ENCODE data around the gene PPIL6.
"Not testable (repeated sequence)": the region's sequence is repeated elsewhere in the genome, so short reads cannot be mapped to it uniquely, and the experiment has no call there.

PPIL6 gene

DNA sequence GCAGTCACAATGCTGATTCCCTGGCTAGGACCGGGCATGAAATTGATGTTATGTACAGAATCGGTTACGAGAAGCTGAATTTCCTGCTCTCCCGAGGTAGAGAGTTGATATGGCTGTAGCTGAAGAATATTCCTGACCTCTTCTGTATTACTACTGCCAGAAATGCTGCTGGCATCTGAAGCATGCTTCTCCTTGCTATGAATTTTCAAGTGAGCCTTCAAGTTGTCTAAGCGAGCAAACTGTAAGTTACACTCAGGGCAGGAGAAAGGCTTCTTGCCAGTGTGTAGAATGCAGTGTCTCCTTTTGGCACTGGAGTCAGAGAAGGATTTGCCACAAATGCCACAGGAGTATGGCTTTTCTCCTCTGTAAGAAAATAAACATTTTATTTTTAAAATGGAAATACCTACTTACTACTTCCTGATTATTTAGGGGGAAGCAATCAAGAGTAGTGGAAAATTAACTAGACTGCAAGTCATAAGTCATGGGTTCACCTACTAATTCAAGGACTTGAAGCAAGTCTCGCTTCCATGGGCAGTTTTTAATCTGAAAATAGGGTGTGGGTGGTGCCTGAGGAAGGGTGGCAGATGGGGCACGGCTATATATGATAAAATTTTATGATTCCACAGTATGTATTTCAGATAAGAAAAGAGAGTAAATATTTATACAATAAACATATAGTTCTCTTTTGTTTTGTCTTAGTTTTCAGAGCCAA, 25.9 kb upstream of the PPIL6 start:
- DNase-seq = no peak

DNA sequence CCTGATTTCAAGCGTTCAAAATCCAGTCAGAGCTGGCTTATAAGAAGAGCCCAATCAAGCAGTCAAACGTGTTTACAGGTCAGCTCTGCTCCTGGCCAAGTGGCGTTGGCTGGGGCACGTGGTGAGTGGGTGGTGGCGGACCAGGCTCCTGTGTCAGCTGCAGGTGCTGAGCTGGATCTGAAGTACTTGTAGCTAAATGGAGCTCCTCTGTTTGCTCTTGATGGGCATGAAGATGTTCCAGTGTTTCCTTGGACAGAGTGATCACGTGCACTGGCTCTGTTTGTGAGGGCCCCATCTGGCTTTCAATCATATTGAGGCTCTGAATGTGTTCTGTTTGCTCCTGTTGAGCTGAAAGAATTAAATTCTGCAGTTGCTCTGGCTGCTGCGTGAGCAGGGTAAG, 25.3 kb upstream of the PPIL6 start:
- no peak for DNase-seq

DNA sequence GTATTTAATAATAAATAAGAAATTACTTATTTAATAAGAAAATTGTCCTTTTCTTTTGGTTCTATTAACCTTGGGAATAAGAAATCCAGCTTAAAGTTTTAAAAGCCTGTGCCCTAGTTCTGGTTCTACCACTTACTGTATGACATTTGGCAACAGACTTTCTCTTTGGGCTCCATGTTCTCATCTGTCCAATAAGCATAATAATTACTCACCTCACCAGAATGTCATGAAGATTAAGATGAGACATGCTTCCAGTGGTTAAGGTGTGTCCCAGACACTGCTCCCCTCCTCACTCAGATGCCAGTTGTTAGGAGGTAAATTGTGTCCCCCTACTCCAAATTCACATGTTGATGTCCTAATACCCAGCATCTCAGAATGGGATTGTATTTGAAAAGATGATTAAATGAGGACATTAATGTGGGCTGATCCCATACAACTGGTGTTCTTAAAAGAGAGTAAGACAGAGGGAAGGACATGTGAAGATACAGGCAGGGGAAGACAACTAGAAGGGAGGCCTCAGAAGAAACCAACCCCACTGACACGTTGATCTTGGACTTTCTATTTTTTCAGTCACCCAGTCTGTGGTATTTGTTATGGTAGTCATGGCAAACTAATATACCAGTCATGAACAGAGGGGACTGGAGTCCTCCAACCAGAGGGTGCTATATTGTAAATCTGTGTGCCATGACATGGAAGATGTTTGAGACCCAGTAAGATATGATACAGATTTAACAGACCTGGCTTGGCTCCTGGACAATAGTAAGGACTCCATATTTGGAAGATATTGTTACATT, 21.5 kb upstream of the PPIL6 start:
- DNase-seq = no peak

DNA sequence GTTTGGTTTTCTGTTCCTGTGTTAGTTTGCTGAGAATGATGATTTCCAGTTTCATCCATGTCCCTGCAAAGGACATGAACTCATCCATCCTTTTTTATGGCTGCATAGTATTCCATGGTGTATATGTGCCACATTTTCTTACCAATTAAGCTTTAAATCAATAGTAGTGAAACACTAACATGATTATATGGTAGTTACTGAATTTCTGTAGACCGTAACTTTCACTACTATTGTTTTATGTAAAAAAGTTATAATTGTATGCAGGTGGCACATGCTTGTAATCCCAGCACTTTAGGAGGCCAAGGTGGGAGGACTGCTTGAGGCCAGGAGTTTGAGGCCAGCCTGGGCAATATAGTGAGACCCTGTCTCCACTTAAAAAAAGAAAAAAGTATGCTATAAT, 20.8 kb upstream of the PPIL6 start:
- DNase-seq = not testable (repeated sequence)

DNA sequence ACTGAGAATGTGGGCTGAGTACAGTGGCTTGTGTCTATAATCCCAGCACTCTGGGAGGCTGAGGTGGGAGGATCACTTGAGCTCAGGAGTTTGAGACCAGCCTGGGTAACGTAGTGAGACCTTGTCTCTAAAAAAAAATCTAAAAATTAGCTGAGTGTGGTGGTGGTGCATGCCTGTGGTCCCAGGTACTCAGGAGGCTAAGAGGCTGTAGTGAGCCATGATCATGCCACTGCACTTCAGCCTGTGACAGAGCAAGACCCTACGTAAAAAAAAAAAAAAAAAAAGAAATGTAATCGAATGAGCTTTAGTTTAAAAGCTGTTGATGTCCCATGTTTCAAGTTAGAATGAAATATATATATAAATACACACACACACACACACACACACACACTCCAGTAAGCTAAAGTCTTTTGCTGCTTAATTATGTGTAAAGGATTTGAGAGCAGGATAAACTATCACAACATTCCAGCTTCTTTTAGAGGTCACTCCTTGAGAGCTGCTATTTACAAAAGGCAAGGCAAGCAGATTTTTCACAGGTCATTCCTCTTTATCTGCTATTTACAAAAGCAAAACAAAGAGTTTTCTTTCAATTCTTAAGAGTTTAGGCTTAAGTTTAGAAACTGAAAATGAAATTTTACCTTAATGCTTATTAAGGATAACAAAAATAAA, 19.9 kb upstream of the PPIL6 start:
- no peak for DNase-seq

DNA sequence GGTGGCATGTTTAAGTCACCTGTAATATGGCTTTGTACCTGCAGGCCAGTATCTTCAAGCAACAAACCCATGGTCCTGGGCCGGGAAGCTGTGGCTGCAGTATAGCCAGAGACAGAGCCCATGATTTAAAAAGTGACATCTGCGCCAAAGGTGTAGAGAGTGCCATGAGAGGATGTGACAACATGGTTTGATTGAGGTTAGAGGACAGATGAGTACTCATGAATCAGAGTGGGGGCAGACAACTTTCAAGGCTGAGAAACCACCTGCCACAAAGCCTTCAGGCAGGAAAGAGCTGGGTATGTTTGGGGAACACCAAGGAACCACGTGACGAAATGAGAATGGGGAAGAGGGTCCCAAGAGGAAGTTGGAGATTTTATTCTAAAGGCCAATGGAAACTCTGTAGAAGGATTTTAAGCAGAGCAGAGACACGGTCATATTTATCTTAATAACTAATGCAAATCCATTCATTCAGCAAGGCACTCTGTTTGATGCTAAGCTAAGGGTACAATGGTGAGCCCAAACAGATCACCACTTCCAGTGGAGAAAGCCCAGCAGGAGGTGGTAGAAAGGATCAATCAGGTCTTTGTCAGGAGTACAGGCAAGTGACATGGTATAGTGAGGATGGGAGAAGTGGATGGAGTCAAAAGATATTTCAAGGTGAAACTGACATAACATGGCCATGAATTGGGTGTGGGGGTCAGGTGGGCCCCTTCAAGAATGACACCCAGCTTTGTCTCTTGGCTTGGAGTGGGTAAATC, 18.5 kb upstream of the PPIL6 start:
- DNase-seq = no peak

DNA sequence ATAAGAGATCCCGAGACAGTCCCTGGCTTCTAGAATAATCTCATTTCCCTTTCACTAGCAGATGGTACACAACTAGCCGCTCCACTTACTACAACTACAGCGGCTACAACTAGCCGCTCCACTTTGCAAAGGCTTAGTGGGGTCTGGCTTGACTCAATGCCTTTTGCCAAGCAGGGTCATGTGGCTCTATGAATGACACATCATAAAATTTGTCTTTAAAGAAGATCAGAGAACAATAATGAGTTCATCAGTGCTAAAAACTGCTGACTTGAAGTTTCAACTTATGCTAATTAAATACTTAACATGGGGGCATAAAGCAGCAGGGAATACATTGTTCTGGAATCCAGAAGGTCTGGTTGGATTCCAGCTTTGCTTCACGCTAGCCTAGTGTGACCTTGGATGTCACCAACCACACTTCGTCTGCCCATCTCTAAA, 17.2 kb upstream of the PPIL6 start:
- DNase-seq = no peak

DNA sequence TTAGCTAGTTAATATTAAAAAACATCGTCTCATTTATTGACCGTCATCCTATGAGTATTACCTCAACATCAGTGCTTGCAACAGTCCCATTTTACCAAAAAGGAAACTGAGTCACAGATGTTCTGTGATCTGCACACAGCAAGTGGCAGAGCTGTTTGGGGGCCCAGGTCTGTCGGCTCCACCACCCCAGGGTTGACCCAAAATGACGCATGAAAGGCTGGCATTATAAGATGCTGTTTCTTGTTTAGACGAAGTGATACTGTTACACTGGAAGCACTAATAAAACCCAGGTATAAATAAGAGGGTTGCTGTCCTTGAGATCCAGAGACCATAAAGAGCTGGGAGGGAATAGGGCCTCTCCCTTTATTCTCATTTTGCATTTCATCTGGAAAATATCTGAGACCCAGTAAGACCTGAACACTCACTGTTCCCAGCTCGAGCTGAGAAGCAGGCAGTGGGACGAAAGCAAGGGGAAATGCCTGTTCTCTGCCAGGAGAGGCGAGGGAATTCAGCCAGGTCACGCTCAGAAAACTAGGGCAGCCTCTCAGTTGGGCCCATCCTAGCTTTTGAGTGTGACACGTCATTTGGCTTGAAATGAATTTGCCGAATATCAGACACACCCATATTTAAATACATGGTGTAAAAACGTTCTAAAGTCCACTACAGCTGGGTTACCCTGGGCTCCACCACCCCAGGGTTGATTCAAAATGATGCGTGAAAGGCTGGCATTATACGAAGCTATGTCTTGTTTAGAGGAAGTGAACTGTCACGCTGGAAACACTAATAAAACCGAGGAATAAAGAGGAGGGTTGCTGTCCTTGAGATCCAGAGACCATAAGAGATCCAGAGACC, 16.5 kb upstream of the PPIL6 start:
- DNase-seq = no peak

DNA sequence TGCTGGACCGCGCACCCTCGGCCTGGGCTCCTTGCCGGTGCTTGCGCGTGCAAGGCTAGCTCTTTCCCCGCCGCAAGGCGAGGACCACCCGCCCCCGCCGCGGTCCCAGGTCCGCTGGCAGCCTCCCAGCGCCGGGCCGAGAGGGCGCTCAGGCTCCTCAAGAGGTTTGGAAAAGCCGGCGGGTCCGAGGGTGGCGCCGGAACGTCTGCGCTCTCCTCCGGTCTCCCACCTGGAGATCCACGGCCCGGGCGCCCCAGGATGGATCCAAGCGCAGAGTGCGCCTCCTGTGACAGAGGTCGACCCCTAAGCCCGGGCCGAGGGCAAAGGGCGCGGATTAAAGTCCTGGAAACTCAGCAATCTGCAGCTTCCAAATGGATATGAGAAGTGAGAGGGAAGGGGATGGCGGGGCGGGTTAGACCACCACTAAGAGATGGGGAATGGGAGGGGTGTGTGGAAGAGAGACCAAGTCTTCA, 15.7 kb upstream of the PPIL6 start:
- no peak for DNase-seq

DNA sequence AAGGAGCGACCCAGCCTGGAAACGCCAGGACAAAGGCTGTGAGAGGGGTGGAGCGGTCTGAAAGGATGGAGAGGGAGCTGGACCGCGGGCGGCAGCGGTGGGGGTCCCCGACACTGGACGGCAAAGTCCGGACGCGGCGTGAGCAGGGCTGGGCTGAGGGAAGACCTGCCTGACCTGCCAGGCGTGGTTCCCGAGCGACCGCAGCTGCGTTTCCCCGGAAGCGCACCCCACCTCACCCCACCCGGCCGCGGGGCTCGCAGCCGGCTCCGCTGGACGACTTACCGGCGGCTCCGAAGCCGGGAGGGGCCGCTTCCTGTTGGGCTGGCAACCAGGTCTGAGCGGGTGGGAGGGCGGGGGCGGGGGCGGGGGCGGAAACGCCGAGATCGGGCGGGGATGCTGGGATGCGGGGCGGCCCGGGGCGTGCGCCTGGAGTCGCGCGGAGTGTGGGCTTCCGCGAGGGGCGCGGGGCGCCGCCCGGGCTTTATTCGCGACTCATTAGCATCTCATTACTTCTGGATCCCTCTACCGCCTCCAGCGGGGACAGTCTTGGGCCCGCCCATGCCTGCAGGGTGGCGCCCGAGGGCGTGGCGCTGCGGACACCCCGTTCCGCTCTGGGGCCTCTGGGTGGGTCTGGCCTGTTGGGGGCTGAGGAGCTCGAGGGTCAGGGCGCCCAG, 15.1 kb upstream of the PPIL6 start, which contains the start of gene MICAL1:
Gene MICAL1 (minus strand): TSS at position 336 of the 674 bp plus-strand sequence. CDS start 1,576 bp downstream, outside the sequence.
- DNase-seq = peak; percentile 12

DNA sequence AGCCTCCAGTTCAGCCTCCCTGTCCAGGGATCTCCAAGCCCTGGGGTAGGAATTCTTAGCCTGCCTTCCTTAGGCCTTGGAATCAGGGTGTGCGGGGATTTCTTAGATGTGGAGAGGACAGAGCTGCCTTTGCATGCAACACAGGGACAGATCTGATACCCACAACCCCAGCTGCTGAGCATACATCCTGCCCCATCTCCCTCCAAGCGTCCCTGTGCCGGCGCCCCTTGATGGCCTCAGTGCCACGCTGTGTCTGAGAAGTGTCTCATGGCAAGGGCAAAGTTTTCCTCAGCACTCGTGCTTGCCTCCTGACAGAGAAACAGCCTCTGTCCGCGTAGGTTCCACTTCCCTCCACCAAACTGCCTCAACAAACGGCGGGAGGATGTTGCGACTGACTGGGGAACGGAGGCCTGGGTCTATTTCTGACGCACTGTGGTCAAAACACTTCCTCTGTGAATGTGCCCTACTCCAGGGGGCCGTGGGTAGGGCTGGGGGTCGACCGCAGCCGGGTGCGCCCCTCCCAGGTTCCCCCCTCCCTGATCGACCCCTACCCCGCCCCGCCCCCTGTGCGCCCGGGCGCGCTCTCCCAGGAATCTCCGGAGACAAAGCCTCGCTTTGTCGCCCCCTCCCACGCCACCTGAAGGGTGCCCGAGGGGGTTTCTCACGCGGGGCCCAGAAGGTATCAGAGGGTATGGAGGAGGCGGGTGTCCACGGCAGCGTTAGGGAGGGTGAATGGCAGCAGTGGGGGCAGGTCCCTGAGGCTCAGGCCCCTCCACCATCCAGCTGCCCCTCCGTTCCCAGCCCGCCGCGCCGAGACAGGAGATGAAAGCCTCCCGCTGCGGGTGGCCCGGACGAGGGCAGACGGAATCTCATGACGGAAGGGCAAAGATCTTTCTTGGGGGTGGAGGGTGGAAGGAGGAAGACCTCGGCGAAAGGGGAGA, 14.3 kb upstream of the PPIL6 start:
- DNase-seq = no peak

DNA sequence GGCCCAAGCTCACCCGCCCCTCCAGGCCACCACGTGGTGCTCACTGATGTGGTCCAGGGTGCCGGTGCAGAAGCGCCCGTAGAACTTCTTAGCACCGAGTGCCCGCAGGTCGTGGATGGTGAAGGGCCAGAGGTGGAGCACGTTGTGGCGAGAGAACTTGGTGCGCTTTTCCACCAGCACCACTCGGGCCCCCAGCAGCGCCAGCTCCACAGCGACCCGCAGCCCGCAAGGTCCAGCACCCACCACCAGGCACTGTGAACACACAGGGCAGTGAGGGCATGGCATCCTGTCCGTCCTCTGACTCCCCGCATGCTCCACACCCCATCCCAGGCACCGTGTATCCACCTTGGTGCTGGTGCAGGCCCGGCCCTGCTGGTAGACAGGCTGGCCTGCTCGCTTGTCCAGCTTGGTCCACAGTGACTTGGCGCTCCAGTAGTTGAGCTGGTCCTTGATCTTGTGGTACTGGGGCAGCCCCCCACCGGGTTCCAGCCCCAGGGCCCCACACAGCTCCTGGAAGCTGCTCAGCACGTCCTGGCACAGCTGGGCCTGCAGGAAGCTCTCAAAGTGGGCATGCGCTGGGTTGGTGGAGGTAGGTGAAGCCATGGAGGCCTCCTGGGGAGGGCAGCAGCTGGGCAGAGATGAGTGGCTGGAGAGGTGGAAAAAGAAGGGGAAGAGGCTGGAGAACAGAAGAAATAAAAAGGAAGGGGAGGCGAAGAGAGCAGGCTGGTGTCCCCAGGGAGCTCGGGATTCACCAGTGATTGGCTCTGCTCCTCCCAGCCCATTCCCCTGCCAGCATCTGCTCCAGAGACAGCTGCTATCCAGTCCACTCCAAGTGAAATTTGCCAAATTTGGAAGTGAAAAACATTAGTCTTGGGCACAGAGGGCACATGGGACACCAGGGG, 13.4 kb upstream of the PPIL6 start:
- DNase-seq = no peak

DNA sequence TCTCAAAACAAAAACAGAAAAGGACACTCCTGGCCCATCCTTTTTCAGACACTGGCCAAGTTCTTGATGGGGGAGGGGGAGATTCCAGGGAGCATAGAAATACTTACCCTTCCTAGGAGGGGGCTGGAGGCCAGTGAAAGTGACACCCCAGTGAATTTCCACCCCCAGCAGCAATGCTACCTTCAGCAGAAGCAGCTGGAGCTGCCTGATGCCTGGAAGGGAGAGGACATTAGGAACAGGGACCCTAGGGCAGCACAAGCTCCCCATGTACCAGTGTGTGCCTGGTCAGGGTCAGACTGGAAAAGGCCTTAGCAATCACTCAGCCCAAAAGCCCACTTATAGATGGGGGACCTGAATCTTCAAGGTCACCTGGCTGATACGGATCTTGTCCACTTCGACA, 12.7 kb upstream of the PPIL6 start:
- no peak for DNase-seq

DNA sequence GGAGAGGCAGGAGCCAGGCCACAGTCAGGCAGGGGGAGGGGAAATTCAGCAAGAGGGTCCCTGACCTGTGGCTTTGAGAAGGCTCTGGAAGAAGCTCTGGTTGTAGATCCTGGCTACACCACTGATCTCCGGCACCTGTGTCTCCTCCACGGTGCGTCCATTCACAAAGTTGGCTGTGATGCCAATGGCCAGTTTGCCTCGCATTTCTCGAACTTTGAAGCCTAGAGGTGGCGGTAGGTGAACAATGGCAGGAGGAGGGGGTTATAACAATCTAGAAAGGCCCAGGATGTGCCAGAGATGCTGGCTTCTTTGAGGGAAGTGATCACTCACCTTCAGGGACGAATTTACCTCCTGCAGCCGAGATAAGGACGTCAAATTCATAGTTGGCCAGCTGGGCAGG, 11.8 kb upstream of the PPIL6 start:
- DNase-seq = no peak

DNA sequence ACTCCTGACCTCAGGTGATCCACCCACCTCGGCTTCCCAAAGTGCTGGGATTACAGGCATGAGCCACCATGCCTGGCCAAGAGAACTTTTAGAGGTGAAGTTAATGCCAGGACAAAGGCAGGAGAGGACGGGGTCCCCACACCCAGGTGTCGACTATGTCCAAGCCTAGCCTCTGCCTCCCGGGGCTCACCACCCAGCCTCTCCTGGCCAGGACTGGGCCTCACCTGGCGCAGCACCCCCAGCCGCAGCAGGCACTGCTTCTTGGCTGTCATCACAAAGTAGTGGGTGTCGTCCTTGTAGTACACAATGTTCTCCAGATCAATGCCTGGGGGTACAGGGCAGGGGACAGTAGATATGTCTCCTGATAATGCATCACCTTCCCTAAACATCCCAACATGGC, 10.9 kb upstream of the PPIL6 start:
- no peak for DNase-seq

DNA sequence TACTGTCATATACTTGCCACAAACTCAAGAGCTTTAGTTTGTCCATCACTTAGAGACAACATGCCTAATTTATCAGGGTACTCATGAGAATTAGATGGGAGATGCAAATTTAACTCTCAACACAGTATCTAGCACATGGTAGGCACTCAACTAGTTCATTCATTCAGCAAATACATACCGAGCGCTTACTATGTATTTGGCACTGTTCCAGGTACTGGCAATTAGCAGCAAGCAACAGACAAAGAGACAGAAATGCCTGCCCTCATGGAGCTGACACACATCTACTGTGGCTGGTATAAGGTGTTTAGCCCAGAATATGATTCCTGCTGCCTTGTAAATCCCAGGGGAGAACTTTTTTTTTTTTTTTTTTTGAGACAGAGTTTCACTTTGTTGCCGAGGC, 10.4 kb upstream of the PPIL6 start:
- DNase-seq = no peak

DNA sequence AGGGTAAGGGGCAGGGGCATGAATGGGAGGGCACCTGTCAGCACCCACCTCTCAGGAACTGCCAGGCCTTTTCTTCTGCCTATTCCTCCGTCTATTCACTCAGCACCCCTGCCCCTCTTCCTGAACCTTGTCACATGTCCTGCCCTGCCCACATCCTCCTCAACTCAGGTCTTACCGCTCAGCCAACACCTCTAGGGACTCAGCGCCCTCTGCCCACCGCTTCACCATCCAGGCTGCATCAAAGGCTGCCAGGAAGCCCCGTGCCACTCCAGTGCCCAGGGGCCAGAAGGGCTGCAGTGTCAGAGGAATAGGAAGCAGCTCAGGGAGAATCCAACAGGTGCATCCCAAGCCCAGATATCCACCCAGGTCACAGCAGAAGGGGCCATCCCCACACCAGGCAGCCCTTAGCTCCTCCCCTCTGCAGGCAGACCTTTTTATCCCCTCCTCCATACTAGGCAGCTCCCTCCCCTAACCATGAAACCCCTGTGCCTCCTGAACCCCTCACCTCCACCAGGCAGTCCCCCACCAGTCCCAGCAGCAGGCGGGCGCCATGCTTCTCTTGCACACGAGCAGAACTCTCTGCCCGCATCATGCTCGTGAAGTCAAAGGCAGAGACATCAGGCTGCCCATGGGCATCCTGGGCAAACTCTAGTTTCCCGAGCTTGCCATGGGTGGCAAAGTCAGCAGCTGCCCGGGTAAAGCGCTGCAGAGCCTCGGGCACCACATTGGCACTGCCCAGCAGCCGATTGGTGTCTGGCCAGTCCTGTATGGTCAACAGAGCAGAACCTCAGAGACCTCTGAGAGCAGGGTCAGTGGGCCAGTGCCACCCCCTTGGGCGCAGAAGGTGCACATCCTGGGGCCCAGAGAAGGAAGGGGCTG, 9.6 kb upstream of the PPIL6 start:
- no peak for DNase-seq
